Activated CD4-positive, alpha-beta T cell treated with anti-CD3 and anti-CD28 coated beads for 48 hours (primary cell): ENCODE measurements around the gene SCRT2.
"Not testable (repeated sequence)": the region's sequence is repeated elsewhere in the genome, so short reads cannot be mapped to it uniquely, and the experiment has no call there.

Source experiments
- DNase-seq: peaks from one replicate; pipeline ENCODE4 v3.0.0-alpha.2; 2020

SCRT2 gene

GRCh38 chr20:675453-676314 lies at the start of gene SCRT2:
Gene SCRT2 (minus strand): TSS chr20:675802. CDS start chr20:675601, 201 bp downstream.
- peak; percentile 72 for DNase-seq

- not testable (repeated sequence) for DNase-seq
Observed at GRCh38 chr20:724797-725196, 49.2 kb upstream of the SCRT2 start.

GRCh38 chr20:723756-724155 lies 48.2 kb upstream of the SCRT2 start:
- DNase-seq: no peak

- DNase-seq: no peak
Observed at GRCh38 chr20:722822-723644, 47.4 kb upstream of the SCRT2 start.

GRCh38 chr20:721876-722275 lies 46.3 kb upstream of the SCRT2 start:
- DNase-seq: no peak

GRCh38 chr20:719816-720215 lies 44.2 kb upstream of the SCRT2 start:
- no peak for DNase-seq

- no peak for DNase-seq
Observed at GRCh38 chr20:719068-719467, 43.5 kb upstream of the SCRT2 start.

- DNase-seq: no peak
Observed at GRCh38 chr20:717832-718231, 42.2 kb upstream of the SCRT2 start.

GRCh38 chr20:717271-717670 lies 41.7 kb upstream of the SCRT2 start:
- DNase-seq: no peak

- no peak for DNase-seq
Observed at GRCh38 chr20:714453-714852, 38.9 kb upstream of the SCRT2 start.

- DNase-seq: no peak
Observed at GRCh38 chr20:711576-711975, 36.0 kb upstream of the SCRT2 start.

- no peak for DNase-seq
Observed at GRCh38 chr20:710780-711450, 35.3 kb upstream of the SCRT2 start.

GRCh38 chr20:709991-710779 lies 34.6 kb upstream of the SCRT2 start:
- no peak for DNase-seq

- no peak for DNase-seq
Observed at GRCh38 chr20:709423-709822, 33.8 kb upstream of the SCRT2 start.

- DNase-seq: no peak
Observed at GRCh38 chr20:708956-709355, 33.4 kb upstream of the SCRT2 start.

- no peak for DNase-seq
Observed at GRCh38 chr20:707451-708110, 32.0 kb upstream of the SCRT2 start.

- no peak for DNase-seq
Observed at GRCh38 chr20:706366-706885, 30.8 kb upstream of the SCRT2 start.

- no peak for DNase-seq
Observed at GRCh38 chr20:704726-705125, 29.1 kb upstream of the SCRT2 start.

- no peak for DNase-seq
Observed at GRCh38 chr20:703426-703825, 27.8 kb upstream of the SCRT2 start.

- DNase-seq: no peak
Observed at GRCh38 chr20:703006-703405, 27.4 kb upstream of the SCRT2 start.

GRCh38 chr20:701401-702129 lies 26.0 kb upstream of the SCRT2 start:
- DNase-seq: no peak
